RPMI7951 (cell line): ENCODE results near the gene TSPAN5. TPM values are rescaled to one million over a fixed set of nuclear protein-coding genes. Genes with fewer than 3 reads are reported as not detected.
"Not testable (repeated sequence)": the region's sequence is repeated elsewhere in the genome, so short reads cannot be mapped to it uniquely, and the experiment has no call there.

Source experiments
- DNase-seq: peaks from one replicate; pipeline ENCODE4 v3.0.0-alpha.2; 2012; ENCODE audit warnings: low read depth
- total RNA-seq: library from RNA; depleted of rRNA; stranded (reverse); fragments of >200 nt; shearing (Covaris generic); gene quantifications from 2 replicates; pipeline ENCODE4 v1.2.3, GENCODE V29; 2014

Gene TSPAN5
- total RNA-seq, 1 experiment from 2014 or later: 25.2 TPM

DNA sequence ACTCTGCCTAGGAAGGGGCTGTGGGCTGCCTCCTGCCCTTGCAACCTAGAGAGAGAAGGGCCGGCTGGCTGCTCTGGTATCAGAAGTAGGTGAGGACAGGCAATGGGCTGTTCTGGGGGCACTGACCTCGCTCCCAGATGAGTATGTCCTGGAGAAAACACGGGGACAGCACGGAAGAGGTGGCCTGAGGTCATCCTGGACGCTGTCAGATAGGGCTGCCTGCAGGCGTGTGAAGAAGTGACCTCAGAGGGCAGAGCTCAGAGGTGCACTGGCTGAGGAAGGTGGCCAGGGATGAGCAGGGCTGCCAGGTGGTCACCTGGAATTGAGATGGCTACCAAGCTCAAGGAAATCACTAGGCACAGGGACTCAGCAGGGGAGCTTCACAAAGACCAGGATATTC lies 159.6 kb downstream of the TSPAN5 start:
- no peak for DNase-seq

DNA sequence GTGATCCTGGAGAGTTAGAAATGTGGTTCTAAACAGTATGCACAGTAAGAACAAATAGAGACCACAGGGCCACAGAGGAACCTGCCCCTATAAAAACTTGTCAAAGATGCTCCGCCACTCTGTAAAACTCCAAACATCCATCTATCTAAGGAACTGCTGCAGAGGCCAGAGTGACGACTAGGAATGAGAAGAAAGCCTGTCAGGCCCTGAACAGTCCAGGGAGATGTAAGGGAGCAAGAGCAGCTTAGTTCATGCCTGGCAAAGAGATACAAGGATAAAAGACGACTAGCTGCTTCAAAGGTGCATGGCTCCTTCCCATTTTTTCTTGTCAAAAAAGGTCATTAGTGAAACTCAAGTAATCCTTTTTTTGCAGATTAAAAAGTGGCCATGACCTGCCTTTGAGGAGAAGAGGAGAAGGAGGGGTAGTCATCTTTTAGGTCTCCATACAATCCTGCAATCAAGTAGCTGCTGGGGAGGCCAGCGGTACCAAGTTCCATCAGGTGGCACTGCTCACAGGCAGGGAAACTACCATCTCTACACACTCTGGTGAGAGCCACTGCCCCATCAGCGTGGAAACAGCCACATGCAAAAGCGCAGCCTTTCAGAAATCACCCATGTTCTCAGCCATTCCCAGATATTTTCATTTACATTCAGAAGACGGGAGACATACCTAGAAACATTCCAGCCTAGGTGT lies 162.1 kb downstream of the TSPAN5 start:
- DNase-seq: no peak

DNA sequence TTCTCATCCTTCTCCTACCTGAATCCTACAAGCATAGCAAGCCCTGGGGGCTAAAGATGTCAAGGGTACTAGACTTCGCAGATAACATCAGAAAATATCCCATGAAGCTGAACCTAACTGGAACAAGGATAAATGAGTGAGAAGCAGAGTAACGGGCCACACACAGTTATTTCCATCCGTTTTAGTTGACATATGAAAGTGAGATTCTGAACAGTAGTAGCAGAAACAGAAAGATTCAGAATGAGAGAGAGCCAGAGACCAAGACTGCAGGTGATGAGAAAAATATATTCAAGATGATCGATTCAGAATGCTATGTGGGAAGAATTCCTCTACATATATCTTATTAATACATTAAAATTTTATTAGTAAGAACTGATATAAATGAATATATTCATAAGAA lies 165.1 kb downstream of the TSPAN5 start:
- DNase-seq: no peak

DNA sequence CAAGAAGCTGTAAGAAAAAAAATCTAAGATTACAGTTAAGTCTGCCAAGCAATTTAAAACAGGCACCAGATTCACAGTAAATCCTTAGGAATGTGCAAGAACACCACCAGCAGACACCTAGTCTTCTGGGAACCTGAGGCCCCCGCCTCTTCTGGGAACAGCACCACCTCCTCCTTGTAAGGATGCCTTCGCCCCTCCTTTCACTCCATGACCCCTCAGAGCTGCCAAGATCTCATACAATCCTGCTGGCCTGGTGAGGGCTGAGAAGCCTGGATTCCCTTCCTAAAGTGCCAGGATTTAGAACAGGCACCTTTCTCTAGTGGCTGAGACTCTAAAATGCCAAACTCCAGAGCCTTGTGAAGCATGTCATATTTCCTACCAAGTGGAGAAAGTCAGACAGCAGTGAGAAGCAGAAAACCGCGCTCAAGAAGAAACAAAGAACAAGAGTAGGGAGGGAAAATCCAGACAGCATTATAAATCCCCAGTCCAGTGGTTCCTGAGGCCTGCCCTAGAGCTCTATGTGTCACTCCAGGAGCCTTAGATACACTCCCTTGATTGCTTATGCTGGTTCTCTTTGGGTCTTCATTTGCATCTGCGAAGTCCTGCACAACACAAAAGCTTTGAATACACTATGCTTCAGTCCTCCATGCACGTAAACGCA lies 166.4 kb downstream of the TSPAN5 start:
- no peak for DNase-seq

DNA sequence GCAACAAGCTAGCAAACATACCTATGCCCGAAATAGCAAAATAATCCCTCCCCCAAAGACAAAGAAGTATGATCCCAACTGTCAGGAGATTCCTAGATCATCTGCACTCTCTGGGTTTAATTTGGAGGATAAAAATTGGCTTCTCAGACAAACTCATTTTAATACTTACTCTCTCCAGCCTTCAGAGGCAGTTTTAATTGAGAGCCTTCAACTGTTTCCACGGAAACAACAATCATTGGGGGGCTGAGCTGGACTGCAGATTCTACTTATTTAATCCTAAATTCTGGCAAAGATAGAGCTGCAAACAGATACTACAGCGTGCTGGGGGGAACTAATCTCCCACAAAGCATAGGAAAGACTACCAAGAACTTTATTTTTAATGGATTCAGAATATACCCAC lies 168.2 kb downstream of the TSPAN5 start:
- no peak for DNase-seq

DNA sequence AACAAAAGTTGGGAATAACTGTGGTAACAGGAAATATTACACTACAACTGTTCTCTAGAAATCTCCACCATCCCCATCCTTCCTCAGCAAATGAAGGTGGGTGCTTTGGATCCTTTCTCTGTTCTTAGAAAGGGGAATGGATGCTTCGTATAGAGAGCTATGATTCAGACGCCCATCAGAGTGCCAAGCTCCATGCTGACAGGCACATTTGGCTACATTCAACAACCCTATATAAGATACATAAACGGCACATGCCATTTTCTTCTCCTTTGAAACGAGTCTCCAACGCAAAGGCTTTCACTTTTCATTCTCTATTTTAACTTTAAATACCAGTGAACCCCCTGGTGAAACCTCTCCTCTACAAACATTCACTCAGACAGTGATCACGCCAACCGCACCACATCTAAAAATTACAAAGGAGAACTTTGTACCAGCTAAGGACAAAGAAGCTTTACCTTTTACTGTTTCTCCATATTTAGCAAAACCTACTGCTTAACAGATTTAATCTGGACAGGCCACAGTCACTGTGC lies 172.5 kb downstream of the TSPAN5 start:
- DNase-seq: no peak

DNA sequence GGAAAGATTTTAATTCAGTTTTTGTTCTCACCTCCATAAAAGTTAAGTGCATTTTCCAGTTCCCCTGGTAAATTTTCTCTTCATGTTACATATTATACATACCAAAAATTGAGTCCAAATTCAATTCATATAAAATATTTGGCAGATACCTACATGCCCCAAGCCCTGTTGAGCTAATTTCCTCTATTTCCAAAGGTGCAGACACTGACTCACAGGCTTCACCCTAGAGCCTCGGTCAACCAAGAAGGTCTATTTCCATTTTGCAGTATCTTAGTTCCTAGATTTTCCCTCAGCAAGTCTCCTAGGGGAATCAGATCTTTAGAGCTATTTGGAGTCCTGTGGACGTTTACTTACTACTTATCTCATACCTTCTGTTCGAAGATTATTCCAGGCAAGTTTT lies 174.4 kb downstream of the TSPAN5 start:
- no peak for DNase-seq

DNA sequence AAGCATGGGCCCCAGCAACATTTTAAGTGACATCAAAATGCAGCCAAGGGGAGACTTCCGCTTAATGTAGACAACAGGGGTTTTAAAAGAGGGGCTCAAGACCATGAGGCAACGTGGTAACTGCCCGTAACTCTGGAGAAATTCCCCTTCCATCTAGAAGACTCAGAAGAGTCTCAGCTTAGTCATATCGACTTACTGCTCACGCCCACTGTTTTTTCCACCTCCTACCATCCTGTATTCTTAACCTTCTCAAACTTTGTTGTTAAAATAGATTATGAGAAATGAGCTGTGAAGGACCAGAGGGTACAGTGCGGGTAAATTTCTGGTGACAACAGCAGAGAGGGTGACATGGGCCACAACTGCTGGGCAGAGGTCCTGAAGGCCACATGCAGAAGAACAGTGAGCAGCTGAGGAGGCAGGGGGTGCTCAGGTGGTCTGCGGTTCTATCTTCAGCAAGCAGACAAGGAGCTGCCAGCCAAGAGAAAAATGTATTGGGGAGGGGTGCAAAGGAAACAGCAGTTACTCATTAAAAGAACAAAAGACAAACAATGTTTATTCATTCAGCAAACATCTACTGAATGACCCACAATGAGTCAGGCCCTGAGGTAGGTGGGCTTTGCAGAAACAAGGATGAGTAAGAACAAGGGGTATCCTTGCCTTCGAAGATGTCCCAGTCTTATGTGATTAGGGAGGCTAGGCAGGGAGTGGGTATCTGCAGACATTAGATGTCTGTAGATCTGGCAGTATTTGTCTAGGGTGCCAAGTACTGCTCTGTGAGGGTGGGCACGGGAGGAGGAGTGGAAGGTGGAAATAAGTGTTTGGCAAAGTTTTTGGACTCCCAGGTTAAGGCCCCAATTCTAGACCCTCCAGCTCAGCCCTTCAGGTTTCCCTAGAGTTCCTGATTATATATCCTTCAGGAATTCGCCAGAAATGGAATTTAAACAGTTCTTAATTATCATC lies 175.3 kb downstream of the TSPAN5 start:
- DNase-seq: peak; percentile 45

DNA sequence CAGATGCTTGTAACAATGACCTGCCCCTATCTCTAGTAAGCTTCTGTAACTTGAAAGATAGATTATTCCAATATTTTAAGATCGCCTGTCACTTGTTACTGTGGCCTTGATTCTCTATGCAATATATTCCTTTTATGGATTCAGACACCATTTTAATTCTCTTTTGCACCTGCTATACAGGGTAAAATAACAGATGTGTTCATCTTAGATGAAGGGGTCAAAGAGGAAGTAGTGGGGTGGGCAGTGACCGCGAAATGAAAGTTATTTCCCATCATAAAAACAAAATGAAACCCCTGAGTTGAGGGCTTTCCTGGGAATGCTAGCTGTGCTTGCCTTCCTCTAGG lies 175.9 kb downstream of the TSPAN5 start:
- DNase-seq: no peak

DNA sequence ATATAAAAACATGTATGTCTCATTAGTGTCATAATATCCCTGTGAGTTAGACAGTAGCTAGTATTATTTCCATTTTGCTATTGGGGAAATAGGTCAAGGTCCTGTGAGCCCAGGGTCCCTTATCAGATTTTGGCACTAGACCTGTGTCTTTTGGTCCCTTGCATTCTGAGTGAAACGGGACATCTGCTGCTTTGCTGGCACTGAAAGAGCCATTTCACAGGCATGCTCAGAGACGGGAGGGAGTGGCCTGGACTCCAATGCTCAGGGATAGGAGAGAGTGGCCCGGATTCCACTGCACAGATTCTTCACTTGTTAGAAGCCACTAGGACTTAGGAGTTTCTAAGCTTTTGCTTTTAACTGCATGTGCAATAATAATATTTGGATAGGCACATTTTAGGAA lies 177.2 kb downstream of the TSPAN5 start:
- no peak for DNase-seq

DNA sequence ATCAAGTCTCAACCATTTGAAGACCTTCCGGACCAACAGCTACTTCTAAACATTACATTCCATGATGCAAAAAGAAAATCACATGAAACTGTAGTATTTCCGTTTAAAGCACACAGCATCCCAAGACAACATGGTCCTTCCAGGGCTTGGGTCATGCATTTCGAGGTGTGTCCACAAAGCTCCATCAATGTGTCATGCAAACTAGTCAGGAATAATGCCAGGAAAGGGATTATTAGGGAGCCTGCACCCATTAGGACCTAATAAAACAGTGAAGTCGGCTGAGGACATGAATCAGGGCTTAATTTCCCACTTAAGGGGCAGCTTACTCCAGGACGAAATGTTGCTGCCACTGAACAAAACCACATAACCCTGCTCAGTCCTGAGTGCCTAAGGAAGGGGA lies 177.9 kb downstream of the TSPAN5 start:
- no peak for DNase-seq

DNA sequence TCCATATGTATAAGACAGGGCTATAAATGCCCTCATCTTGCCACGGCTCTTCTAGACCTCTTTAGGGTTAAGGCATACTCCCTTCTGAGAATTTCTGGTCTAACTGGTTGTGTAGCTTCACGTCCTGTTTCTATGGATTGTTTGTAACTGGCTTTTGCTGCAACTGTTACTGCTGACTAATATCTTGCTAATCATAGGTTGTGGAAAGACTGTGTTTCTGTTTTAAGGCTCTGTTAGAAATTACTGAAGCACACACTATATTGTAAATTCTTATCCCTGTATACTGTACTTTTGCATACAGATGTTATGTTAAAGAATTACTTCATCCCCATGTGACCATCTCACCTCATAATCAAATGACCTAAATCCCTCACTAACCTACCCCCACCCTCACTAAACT lies 178.8 kb downstream of the TSPAN5 start:
- DNase-seq: not testable (repeated sequence)

DNA sequence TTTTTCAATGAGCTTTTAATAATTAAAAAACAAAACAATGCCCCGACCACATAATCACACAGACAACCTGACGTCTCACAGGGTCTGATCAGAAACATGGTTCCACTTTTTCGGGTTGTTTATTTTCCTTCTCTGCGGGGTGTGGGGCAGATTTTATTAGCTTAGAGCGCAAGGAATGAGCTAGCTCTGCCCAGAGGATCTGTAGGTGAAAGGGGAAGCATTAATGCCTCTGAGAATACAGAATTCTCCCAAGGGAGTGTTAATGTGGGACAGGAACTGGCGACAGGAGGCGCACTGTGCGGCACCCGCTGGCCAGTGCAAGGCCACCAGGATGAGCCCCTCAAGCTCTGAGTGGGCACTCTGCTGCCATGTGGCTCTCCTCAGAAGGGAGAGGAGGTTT lies 181.5 kb downstream of the TSPAN5 start:
- DNase-seq: no peak

DNA sequence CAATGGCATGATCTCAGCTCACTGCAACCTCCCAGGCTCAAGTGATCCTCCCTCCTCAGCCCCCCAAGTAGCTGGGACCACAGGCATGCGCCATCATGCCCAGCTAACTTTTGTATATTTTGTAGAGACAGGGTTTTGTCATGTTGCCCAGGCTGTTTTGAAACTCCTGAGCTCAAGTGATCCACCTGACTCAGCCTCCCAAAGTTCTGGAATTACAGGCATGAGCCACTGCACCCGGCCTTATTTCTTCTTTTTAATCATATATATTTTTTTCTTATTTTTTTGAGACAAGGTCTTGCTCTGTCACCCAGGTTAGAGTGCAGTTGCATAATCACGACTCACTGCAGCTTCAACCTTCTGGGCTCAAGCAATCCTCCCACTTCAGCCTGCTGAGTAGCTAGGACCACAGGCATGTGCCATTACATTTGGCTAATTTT lies 184.0 kb downstream of the TSPAN5 start:
- peak; percentile 53 for DNase-seq

DNA sequence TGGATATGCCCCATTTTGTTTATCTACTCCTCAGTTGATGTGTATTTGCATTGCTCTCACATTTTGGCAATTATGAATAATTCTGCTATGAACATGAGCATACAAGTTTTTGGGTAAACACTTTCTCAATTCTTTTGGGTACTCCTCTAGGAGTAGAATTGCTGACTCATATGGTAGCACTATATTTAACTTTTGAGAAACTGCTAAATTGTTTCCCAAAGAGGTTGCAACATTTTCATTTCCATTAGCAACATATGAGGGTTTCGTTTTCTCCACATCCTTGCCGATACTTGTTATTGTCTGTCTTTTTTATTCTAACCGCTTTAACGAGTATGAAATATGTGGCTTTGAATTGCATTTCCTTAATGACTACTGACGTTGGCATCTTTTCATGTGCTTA lies 185.4 kb downstream of the TSPAN5 start:
- no peak for DNase-seq

DNA sequence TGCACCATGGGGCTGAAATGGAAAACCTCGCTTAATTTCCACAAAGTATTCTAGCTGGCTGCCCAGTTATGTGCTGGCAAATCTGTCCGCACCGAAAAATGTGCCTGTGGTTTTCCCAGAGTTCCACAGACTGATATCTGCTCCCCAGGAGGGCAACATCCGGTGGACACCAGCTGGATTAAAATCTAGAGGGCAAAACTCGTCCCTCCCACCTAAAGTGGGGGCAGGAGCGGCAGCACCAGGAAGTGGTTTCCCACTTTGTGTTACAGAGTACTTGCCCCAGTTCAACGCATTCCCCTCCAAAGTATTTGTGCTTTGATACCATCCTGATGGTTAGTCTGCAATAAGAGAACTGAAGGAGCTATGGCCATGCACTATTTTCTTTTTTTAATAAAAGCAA lies 187.6 kb downstream of the TSPAN5 start:
- peak; percentile 96 for DNase-seq

DNA sequence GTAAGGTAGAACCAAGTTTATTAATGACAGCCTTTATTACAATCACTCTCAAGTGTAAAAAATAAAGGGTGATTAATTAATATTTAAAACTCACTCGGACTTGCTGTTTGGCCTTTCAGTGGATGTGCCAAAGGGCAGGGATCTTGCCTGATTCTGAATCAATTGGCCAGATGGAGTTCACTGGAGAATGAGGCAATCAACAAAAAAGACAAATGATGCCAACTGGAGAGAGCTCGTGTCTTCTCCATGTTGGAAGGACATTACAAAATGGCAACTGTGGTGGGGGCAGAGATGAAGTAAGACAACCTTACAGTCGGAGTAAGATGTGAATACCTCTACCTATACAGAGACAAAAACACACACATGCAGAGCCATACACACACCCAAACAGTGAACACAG lies 188.0 kb downstream of the TSPAN5 start:
- no peak for DNase-seq

DNA sequence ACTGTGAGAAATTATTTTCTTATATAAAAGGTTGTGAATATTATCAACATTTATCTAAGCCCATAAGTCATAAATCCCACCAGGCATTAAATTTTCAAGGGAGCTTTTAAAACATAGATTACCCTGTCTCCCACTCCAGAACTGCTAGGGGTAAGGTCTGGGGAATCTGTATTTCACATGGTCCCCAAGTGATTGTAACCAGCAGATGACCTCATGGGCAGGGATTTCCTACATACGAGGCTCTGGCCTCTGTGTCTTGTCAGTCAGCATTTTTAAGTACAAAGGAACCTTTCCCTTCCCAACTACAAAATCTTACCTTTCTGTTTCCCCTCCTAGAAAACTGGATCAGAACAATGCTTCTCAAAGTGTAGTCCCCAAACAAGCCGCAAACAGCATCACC lies 188.6 kb downstream of the TSPAN5 start:
- DNase-seq: peak; percentile 19

DNA sequence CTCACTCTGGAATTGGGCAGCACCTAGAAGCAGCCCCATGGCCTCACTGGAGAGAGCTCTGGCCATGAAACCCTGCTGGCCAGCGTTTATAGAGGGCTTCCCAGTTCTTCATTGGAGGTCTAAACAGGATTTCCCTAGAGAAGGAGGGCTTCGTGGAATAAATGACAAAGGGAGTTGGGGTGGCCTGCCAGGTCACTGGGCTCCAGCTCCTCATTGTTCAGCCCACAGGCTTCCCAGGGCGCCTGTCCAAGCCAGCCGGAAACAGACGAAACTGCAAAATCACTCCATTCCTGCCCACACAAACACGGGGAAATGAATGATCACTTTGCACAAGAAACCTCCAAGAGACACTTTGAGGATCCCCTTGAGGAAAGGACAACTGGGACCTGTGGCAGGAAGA lies 189.7 kb downstream of the TSPAN5 start:
- DNase-seq: peak; percentile 74

DNA sequence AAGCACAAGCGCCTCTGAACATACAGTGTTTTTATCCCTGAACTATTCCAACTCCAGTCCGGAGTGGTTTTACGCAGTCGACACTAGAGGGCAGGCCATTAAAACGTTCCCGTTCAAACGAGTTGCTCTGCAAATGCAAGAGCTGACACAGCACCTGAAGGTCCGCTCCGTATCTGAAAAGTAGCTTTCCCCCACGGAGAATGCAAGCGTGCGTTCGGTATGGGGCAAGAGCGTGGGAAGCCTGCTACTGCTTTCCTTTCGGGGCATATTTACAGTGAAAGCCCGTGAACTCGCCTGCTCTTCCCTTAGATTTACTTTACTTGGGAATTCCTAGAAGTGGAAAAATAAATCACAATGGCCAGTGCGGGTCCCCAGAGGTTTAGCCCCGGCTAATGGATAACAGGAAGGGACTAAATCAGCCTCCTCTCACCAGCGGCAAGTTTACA lies 190.8 kb downstream of the TSPAN5 start:
- DNase-seq: peak; percentile 81

DNA sequence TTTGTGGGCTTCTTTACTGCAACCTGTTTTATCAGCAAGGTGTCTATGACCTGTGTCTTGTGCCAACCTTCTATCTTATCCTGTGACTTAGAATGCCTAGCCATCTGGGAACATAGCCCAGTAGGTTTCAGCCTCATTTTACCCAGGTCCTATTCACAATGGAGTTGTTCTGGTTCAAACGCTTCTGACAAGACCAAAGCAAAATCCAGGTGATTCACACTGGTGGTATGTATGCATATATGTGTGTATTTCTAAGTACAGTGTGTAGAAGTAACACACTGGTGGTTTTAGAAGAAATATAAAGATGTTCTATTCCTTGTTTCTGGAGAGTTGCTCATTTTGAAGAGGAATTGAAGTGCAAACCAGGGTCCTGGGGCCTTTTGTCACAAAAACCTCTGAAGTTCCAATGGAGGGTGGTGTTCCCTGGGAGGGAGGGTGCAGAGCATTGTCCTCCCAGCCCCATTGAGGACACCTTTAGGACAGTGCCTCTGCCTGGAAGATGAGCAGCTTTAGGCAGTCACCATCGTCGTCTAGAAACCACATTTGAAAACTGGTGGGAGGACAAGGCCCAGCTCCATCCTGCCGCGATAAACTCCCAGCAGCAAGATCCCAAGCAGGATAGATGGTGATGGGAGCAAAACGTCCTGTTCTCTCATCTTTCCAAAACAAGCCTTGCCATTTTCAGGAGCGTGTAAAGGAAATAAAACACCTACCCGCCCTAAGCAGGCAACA lies 191.4 kb downstream of the TSPAN5 start:
- no peak for DNase-seq

DNA sequence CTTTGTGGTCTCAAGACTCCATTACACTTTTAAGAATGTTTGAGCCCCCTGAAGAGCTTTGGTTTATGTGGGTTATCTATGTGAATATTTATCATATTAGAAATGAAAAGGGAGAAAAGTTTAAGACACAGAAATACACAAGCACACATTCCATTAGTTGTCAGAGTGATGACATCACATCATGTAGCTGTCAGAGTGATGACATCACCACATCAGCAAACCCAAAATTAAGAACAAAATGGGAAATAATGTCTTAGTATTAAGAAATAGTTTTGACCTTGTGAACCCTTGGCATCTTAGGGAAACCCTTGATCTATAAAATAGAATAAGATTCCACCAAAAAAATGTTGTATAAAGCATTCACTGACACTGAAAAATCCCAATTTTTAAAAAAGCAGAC lies 195.9 kb downstream of the TSPAN5 start:
- no peak for DNase-seq
